CD14-positive monocyte (primary cell): Measurements from ENCODE around the gene DLL3. TPM values are rescaled to one million over a fixed set of nuclear protein-coding genes. Genes with fewer than 3 reads are reported as not detected.

Experiments
- DNase-seq, 3 donors: peaks; one replicate each; pipeline ENCODE4 v3.0.0-alpha.2; 2011 to 2022
- H2AFZ ChIP-seq: 2 replicates; pipeline ENCODE4 v1.6.0; 2012; ENCODE audit warnings: mild to moderate bottlenecking, low read depth, low read length, inconsistent platforms; ENCODE audit not compliant: insufficient read depth, poor library complexity, severe bottlenecking
- H3K27ac ChIP-seq, 2 donors: 1 replicate in 1 of 2; 2 replicates in 1 of 2; pipeline ENCODE4 v1.5.1; 2012 to 2013; ENCODE audit warnings: low read length in 2 of 2, control low read depth in 1 of 2, inconsistent platforms in 1 of 2, low read depth in 1 of 2, mild to moderate bottlenecking in 1 of 2
- H3K27me3 ChIP-seq, 2 donors: one replicate each; pipeline versions ENCODE4 v1.6.0 to v1.6.1; 2011 to 2013; ENCODE audit warnings: low read length in 2 of 2; ENCODE audit not compliant: control insufficient read depth in 2 of 2, insufficient read depth in 2 of 2
- H3K36me3 ChIP-seq, 2 donors: replicated peaks in 1 of 2; 1 replicate in 1 of 2; 2 replicates in 1 of 2; pipeline versions ENCODE4 v1.5.1 to v1.6.1; 2012 to 2013; ENCODE audit warnings: low read length in 2 of 2, control low read depth in 1 of 2, inconsistent platforms in 1 of 2, mild to moderate bottlenecking in 1 of 2; ENCODE audit not compliant: insufficient read depth in 2 of 2, control insufficient read depth in 1 of 2
- H3K4me1 ChIP-seq, 2 donors: 1 replicate in 1 of 2; 2 replicates in 1 of 2; pipeline versions ENCODE4 v1.5.1 to v1.6.1; 2012 to 2013; ENCODE audit warnings: low read length in 2 of 2, control low read depth in 1 of 2, inconsistent platforms in 1 of 2, mild to moderate bottlenecking in 1 of 2, moderate library complexity in 1 of 2; ENCODE audit not compliant: insufficient read depth in 2 of 2, control insufficient read depth in 1 of 2
- H3K4me2 ChIP-seq: replicated peaks from 2 replicates; pipeline ENCODE3; 2012; ENCODE audit warnings: low read length, moderate library complexity, mild to moderate bottlenecking; ENCODE audit not compliant: poor library complexity, severe bottlenecking; ENCODE audit errors: extremely low read depth
- H3K4me3 ChIP-seq, 3 experiments: fragments of 200-600 bp in 1 of 3; sonication (generic) in 1 of 3; replicated peaks in 1 of 3; 1 replicate in 2 of 3; 2 replicates in 1 of 3; pipeline ENCODE4 v1.5.1; 2011 to 2013; ENCODE audit warnings: low read length in 3 of 3, mild to moderate bottlenecking in 3 of 3, control low read depth in 2 of 3, low read depth in 2 of 3, inconsistent platforms in 1 of 3, moderate library complexity in 1 of 3
- H3K79me2 ChIP-seq: 2 replicates; pipeline ENCODE4 v1.6.0; 2012; ENCODE audit warnings: mild to moderate bottlenecking, control low read depth, inconsistent platforms, low read length, moderate library complexity; ENCODE audit not compliant: insufficient read depth
- H3K9ac ChIP-seq: 2 replicates; pipeline ENCODE4 v1.6.0; 2017; ENCODE audit warnings: low read length, mild to moderate bottlenecking; ENCODE audit not compliant: insufficient read depth, poor library complexity, severe bottlenecking
- H3K9me3 ChIP-seq, 2 donors: replicated peaks in 1 of 2; 1 replicate in 1 of 2; 2 replicates in 1 of 2; pipeline versions ENCODE4 v1.5.1 to v1.6.1; 2012 to 2013; ENCODE audit warnings: low read length in 2 of 2, control low read depth in 1 of 2; ENCODE audit not compliant: control insufficient read depth in 1 of 2, insufficient read depth in 1 of 2
- H4K20me1 ChIP-seq: 2 replicates; pipeline ENCODE4 v1.6.0; 2012; ENCODE audit warnings: mild to moderate bottlenecking, low read length, control low read depth, moderate library complexity; ENCODE audit not compliant: insufficient read depth
- H3K27ac Mint-ChIP-seq, 7 donors: one replicate each; pipeline ENCODE4 v1.8.0; 2020; ENCODE audit warnings: mild to moderate bottlenecking in 7 of 7, mixed read lengths in 7 of 7, moderate library complexity in 6 of 7, inconsistent platforms in 2 of 7
- H3K27me3 Mint-ChIP-seq, 3 donors: one replicate each; pipeline ENCODE4 v1.8.0; 2021 to 2022; ENCODE audit warnings: low read depth in 3 of 3, mild to moderate bottlenecking in 3 of 3, mixed read lengths in 3 of 3, moderate library complexity in 3 of 3, inconsistent platforms in 1 of 3
- H3K36me3 Mint-ChIP-seq, 2 donors: one replicate each; pipeline ENCODE4 v1.8.0; 2020; ENCODE audit warnings: mixed read lengths in 2 of 2, inconsistent platforms in 1 of 2, mild to moderate bottlenecking in 1 of 2
- H3K4me1 Mint-ChIP-seq: one replicate; pipeline ENCODE4 v1.8.0; 2020; ENCODE audit warnings: mild to moderate bottlenecking, mixed read lengths
- H3K4me3 Mint-ChIP-seq, 2 donors: one replicate each; pipeline ENCODE4 v1.8.0; 2020; ENCODE audit warnings: mild to moderate bottlenecking in 2 of 2, mixed read lengths in 2 of 2, moderate library complexity in 1 of 2
- H3K9me3 Mint-ChIP-seq, 7 donors: one replicate each; pipeline ENCODE4 v1.8.0; 2020 to 2022; ENCODE audit warnings: mixed read lengths in 7 of 7, mild to moderate bottlenecking in 6 of 7, moderate library complexity in 6 of 7, inconsistent platforms in 2 of 7
- WGBS: methylation state at CpG from one replicate; pipeline ENCODE4 v1.1.5; 2013; ENCODE audit warnings: missing lambda C conversion rate; ENCODE audit not compliant: insufficient coverage; 5-methylcytosine and 5-hydroxymethylcytosine counted together
- intact Hi-C, 2 donors: fragments of 100-400 bp; cut with micrococcal nuclease; formaldehyde crosslinking; loops; one replicate each; pipeline versions ENCODE4 v1.15.0 to v1.15.1; 2023
- polyA plus RNA-seq, 3 donors: library from polyadenylated mRNA; depleted of rRNA in 1 of 3; unstranded in 2 of 3; stranded (reverse) in 1 of 3; fragments of 300-500 nt in 2 of 3; fragments of >200 nt in 1 of 3; fragmentation: Illumina TruSeq in 2 of 3; gene quantifications; 1 replicate in 2 of 3; 2 replicates in 1 of 3; pipeline ENCODE4 v1.2.3, GENCODE V29; 2012 to 2021
- TF ChIP-seq, protein P1 (sequence below): fragments of 200-600 bp; IDR thresholded peaks from one replicate; pipeline ENCODE4 v1.8.0; 2022; ENCODE audit warnings: antibody characterized with exemption, mild to moderate bottlenecking

DLL3 gene
- polyA plus RNA-seq, 3 donors = not detected

DNA sequence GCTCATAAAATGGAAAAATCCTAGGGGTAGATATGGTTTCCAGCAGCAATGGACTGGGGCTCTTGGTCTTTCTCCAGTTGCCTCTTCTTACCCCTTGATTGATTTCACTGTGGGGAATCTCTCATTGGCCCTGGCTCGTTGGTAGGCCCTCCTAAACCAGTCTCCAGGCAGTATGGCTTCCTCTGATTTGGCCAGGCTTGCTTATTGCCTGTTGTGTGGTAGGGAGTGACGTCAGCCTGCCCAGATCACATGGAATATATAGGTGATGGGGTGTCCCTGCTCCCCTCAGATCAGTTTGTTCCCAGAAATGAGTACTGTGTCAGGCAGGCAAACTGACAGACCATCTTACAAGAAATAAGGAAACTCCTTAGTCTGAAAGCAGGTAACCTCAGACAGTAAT is 10.5 kb downstream of the DLL3 start:
- Mint-ChIP-seq H3K4me1 (peaks cover 8% of the 10 kb centered on the region), H3K36me3 (peaks cover 0 to 5% of the 10 kb centered on the region in 2 donors), H3K9me3 (peaks cover 0 to 24% (median 13%) of the 10 kb centered on the region in 7 donors), H3K27me3 (peaks cover 58 to 85% (median 72%) of the 10 kb centered on the region in 3 donors), H3K27ac (no peak overlapping the region), H3K4me3 (peak overlapping the region in 1 of 2 donors; percentile 54)
- Histone ChIP-seq H3K27me3 (peaks cover 24 to 64% of the 10 kb centered on the region in 2 donors), H3K79me2 (no peaks in the 10 kb centered on the region), H3K27ac (no peak overlapping the region), H3K36me3 (no peaks in the 10 kb centered on the region), H3K4me3 (no peak overlapping the region), H3K9ac (no peak overlapping the region), H2AFZ (no peak overlapping the region), H3K9me3 (peaks cover 5 to 6% of the 10 kb centered on the region in 2 donors), H3K4me2 (no peak overlapping the region), H4K20me1 (no peaks in the 10 kb centered on the region), H3K4me1 (peaks cover 7 to 10% of the 10 kb centered on the region in 2 donors)
- TF ChIP-seq, protein P1, sequence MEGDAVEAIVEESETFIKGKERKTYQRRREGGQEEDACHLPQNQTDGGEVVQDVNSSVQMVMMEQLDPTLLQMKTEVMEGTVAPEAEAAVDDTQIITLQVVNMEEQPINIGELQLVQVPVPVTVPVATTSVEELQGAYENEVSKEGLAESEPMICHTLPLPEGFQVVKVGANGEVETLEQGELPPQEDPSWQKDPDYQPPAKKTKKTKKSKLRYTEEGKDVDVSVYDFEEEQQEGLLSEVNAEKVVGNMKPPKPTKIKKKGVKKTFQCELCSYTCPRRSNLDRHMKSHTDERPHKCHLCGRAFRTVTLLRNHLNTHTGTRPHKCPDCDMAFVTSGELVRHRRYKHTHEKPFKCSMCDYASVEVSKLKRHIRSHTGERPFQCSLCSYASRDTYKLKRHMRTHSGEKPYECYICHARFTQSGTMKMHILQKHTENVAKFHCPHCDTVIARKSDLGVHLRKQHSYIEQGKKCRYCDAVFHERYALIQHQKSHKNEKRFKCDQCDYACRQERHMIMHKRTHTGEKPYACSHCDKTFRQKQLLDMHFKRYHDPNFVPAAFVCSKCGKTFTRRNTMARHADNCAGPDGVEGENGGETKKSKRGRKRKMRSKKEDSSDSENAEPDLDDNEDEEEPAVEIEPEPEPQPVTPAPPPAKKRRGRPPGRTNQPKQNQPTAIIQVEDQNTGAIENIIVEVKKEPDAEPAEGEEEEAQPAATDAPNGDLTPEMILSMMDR = no peak
- DNase-seq = no peak
- intact Hi-C loops = no loop called here
- WGBS = no CpG with 5 or more reads among the region's 2 CpGs

DNA sequence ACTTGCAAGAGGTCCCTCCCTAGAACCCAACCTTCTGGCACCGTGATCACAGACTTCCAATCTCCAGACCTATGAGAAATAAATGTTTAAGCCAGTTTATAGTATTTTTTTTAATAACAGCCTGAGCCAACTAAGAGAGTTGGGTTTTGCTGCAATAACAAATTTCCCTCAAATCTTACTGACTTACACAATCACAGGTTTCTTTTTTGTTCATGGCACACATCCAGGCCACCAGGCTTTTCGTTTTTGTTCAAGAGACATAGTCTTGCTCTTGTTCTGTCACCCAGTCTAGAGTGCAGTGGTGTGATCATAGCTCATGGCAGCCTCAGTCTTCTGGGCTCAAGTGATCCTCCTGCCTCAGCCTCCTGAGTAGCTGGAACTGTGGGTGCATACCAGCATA is 14.2 kb downstream of the DLL3 start:
- 0% methylated on average over 1 of the region's 2 CpGs for WGBS
- Histone ChIP-seq H3K79me2 (no peaks in the 10 kb centered on the region), H3K27me3 (peaks cover 37 to 67% of the 10 kb centered on the region in 2 donors), H3K9me3 (peaks cover 11 to 16% of the 10 kb centered on the region in 2 donors), H4K20me1 (no peaks in the 10 kb centered on the region), H3K4me1 (peaks cover 0 to 10% of the 10 kb centered on the region in 2 donors), H3K4me3 (no peak overlapping the region), H3K27ac (no peak overlapping the region), H2AFZ (no peak overlapping the region), H3K9ac (no peak overlapping the region), H3K4me2 (no peak overlapping the region), H3K36me3 (no peaks in the 10 kb centered on the region)
- intact Hi-C loops = no loop called here
- Mint-ChIP-seq H3K27ac (no peak overlapping the region), H3K36me3 (no peaks in the 10 kb centered on the region), H3K4me1 (peaks cover 12% of the 10 kb centered on the region), H3K27me3 (peaks cover 70 to 85% (median 82%) of the 10 kb centered on the region in 3 donors), H3K4me3 (peak overlapping the region in 1 of 2 donors; percentile 24), H3K9me3 (peaks cover 0 to 29% (median 15%) of the 10 kb centered on the region in 7 donors)
- TF ChIP-seq, protein P1 = no peak
- no peak for DNase-seq
